Natural killer cell treated with Interleukin-12 subunit alpha and Interleukin-12 subunit beta and Interleukin-15 and Interleukin-18, amount 100 ng/mL, for 72 hours (primary cell): ENCODE results near the gene LIN37. TPM values are rescaled to one million over a fixed set of nuclear protein-coding genes. Genes with fewer than 3 reads are reported as not detected.

Source experiments
- ATAC-seq, 2 donors: fragments of 150-1000 bp; cut with Tn5 transposase in 1 of 2; sonication (Bioruptor Pico), chemical (Tn5 transposase) in 1 of 2; 2 replicates each; pipeline ENCODE4 v1.10.0; 2021
- DNase-seq: peaks from one replicate; pipeline ENCODE4 v3.0.0; 2022; ENCODE audit warnings: low spot score
- H3K27ac Mint-ChIP-seq, 2 donors: 1 replicate in 1 of 2; 2 replicates in 1 of 2; pipeline ENCODE4 v1.8.0; 2022; ENCODE audit warnings: mixed read lengths in 2 of 2, mild to moderate bottlenecking in 1 of 2, moderate library complexity in 1 of 2
- H3K27me3 Mint-ChIP-seq, 2 donors: 1 replicate in 1 of 2; 2 replicates in 1 of 2; pipeline ENCODE4 v1.8.0; 2022; ENCODE audit warnings: mixed read lengths in 2 of 2
- H3K36me3 Mint-ChIP-seq: one replicate; pipeline ENCODE4 v1.8.0; 2022; ENCODE audit warnings: mixed read lengths
- H3K4me1 Mint-ChIP-seq, 2 donors: 1 replicate in 1 of 2; 2 replicates in 1 of 2; pipeline ENCODE4 v1.8.0; 2022; ENCODE audit warnings: low read depth in 2 of 2, mixed read lengths in 2 of 2, mild to moderate bottlenecking in 1 of 2
- H3K4me3 Mint-ChIP-seq: one replicate; pipeline ENCODE4 v1.8.0; 2022; ENCODE audit warnings: mixed read lengths
- H3K9me3 Mint-ChIP-seq: 2 replicates; pipeline ENCODE4 v1.8.0; 2022; ENCODE audit warnings: mixed read lengths
- total RNA-seq, 2 donors: library from RNA; stranded (reverse); gene quantifications; one replicate each; pipeline ENCODE4 v1.2.3, GENCODE V29; 2022

Gene LIN37
- total RNA-seq, 2 donors from 2014 or later = 9.6 to 24.7 TPM

- Mint-ChIP-seq H3K4me3 (no peak overlapping the region), H3K36me3 (peaks cover 15% of the 10 kb centered on the region), H3K27ac (peak overlapping the region in 1 of 2 donors; percentile 28), H3K27me3 (no peaks in the 10 kb centered on the region), H3K9me3 (no peaks in the 10 kb centered on the region), H3K4me1 (peaks cover 14 to 35% of the 10 kb centered on the region in 2 donors)
- ATAC-seq (no peak), DNase-seq (no peak)
Observed at GRCh38 chr19:35734889-35735288, 13.5 kb upstream of the LIN37 start.

GRCh38 chr19:35736913-35737886 lies 11.2 kb upstream of the LIN37 start:
- Mint-ChIP-seq H3K4me3 (no peak overlapping the region), H3K27ac (no peak overlapping the region), H3K27me3 (no peaks in the 10 kb centered on the region), H3K4me1 (peaks cover 25 to 37% of the 10 kb centered on the region in 2 donors), H3K36me3 (peaks cover 9% of the 10 kb centered on the region), H3K9me3 (no peaks in the 10 kb centered on the region)
- ATAC-seq (no peak), DNase-seq (no peak)

GRCh38 chr19:35738021-35738886 lies 10.1 kb upstream of the LIN37 start:
- no peaks in the 10 kb centered on the region for H3K27me3 Mint-ChIP-seq
- no peak overlapping the region for H3K4me3 Mint-ChIP-seq
- ATAC-seq = no peak
- peaks cover 9% of the 10 kb centered on the region for H3K36me3 Mint-ChIP-seq
- no peaks in the 10 kb centered on the region for H3K9me3 Mint-ChIP-seq
- peak; percentile 45 for DNase-seq
- peak overlapping the region; percentile 37 to 58 for H3K27ac Mint-ChIP-seq
- peaks cover 31 to 44% of the 10 kb centered on the region in 2 donors for H3K4me1 Mint-ChIP-seq

GRCh38 chr19:35738887-35739229 lies 9.5 kb upstream of the LIN37 start:
- Mint-ChIP-seq H3K9me3 (no peaks in the 10 kb centered on the region), H3K27ac (peak overlapping the region; percentile 37 to 58), H3K36me3 (peaks cover 8% of the 10 kb centered on the region), H3K4me3 (peak overlapping the region; percentile 44), H3K4me1 (peaks cover 31 to 43% of the 10 kb centered on the region in 2 donors), H3K27me3 (no peaks in the 10 kb centered on the region)
- ATAC-seq (no peak), DNase-seq (no peak)

- no peak for ATAC-seq
- no peaks in the 10 kb centered on the region for H3K27me3 Mint-ChIP-seq
- DNase-seq = no peak
- H3K4me1 Mint-ChIP-seq = peaks cover 30 to 43% of the 10 kb centered on the region in 2 donors
- peaks cover 2% of the 10 kb centered on the region for H3K36me3 Mint-ChIP-seq
- peak overlapping the region; percentile 37 to 58 for H3K27ac Mint-ChIP-seq
- no peaks in the 10 kb centered on the region for H3K9me3 Mint-ChIP-seq
- H3K4me3 Mint-ChIP-seq = peak overlapping the region; percentile 44
Observed at GRCh38 chr19:35739275-35740107, 8.9 kb upstream of the LIN37 start.

GRCh38 chr19:35740108-35740422 lies 8.3 kb upstream of the LIN37 start:
- ATAC-seq = no peak
- Mint-ChIP-seq H3K4me1 (peaks cover 30 to 44% of the 10 kb centered on the region in 2 donors), H3K27ac (peak overlapping the region; percentile 88 to 97), H3K36me3 (no peaks in the 10 kb centered on the region), H3K9me3 (no peaks in the 10 kb centered on the region), H3K4me3 (peak overlapping the region; percentile 95), H3K27me3 (no peaks in the 10 kb centered on the region)
- DNase-seq = no peak

GRCh38 chr19:35740423-35741202 lies 7.8 kb upstream of the LIN37 start:
- peak; percentile 99 for DNase-seq
- H3K36me3 Mint-ChIP-seq = no peaks in the 10 kb centered on the region
- ATAC-seq = peak; percentile 86 to 88
- H3K27ac Mint-ChIP-seq = peak overlapping the region; percentile 88 to 97
- H3K9me3 Mint-ChIP-seq = no peaks in the 10 kb centered on the region
- peaks cover 33 to 44% of the 10 kb centered on the region in 2 donors for H3K4me1 Mint-ChIP-seq
- H3K4me3 Mint-ChIP-seq = peak overlapping the region; percentile 95
- H3K27me3 Mint-ChIP-seq = no peaks in the 10 kb centered on the region

- DNase-seq = no peak
- Mint-ChIP-seq H3K9me3 (no peaks in the 10 kb centered on the region), H3K4me3 (peak overlapping the region; percentile 95), H3K4me1 (peaks cover 38 to 47% of the 10 kb centered on the region in 2 donors), H3K27me3 (no peaks in the 10 kb centered on the region), H3K27ac (peak overlapping the region; percentile 88 to 97), H3K36me3 (no peaks in the 10 kb centered on the region)
- no peak for ATAC-seq
Observed at GRCh38 chr19:35741203-35741515, 7.2 kb upstream of the LIN37 start.

- H3K36me3 Mint-ChIP-seq = no peaks in the 10 kb centered on the region
- H3K9me3 Mint-ChIP-seq = no peaks in the 10 kb centered on the region
- peak within 1 kb of the TSS; percentile 95 for H3K4me3 Mint-ChIP-seq
- peak within 1 kb of the TSS; percentile 94 to 97 for H3K27ac Mint-ChIP-seq
- ATAC-seq (peak in 1 of 2 donors; percentile 0), DNase-seq (peak; percentile 86)
- H3K27me3 Mint-ChIP-seq = no peaks in the 10 kb centered on the region
- H3K4me1 Mint-ChIP-seq = peaks cover 39 to 46% of the 10 kb centered on the region in 2 donors
Observed at GRCh38 chr19:35742121-35742724, 6.2 kb upstream of the LIN37 start, which contains the start of gene IGFLR1. TSS of gene IGFLR1 (minus strand) at chr19:35742452. CDS start at chr19:35741180, 1,272 bp downstream.

GRCh38 chr19:35743640-35744429 lies 4.5 kb upstream of the LIN37 start:
- Mint-ChIP-seq H3K4me3 (peak overlapping the region; percentile 98), H3K4me1 (peaks cover 47 to 49% of the 10 kb centered on the region in 2 donors), H3K9me3 (no peaks in the 10 kb centered on the region), H3K27ac (peak overlapping the region; percentile 94 to 97), H3K36me3 (no peaks in the 10 kb centered on the region), H3K27me3 (no peaks in the 10 kb centered on the region)
- no peak for ATAC-seq
- DNase-seq = no peak

GRCh38 chr19:35744430-35745327 lies 3.7 kb upstream of the LIN37 start:
- Mint-ChIP-seq H3K27ac (peak overlapping the region; percentile 94 to 97), H3K4me3 (peak overlapping the region; percentile 98), H3K36me3 (no peaks in the 10 kb centered on the region), H3K9me3 (no peaks in the 10 kb centered on the region), H3K4me1 (peaks cover 47 to 55% of the 10 kb centered on the region in 2 donors), H3K27me3 (no peaks in the 10 kb centered on the region)
- ATAC-seq (peak; percentile 71 to 77), DNase-seq (peak; percentile 95)
